Midbrain (tissue), 1 donor: ENCODE results near the gene NCAN.
"Not testable (repeated sequence)": the region's sequence is repeated elsewhere in the genome, so short reads cannot be mapped to it uniquely, and the experiment has no call there.

ENCODE experiments used
- DNase-seq: peaks from one replicate; lab custom pipeline; 2025; lab: John Stamatoyannopoulos, UW

NCAN gene

GRCh38 chr19:19211499-19212420 lies at the start of gene NCAN:
NCAN (plus strand) TSS chr19:19211958; CDS start chr19:19216954, 4,996 bp downstream.
- DNase-seq = peak; percentile 8

DNA sequence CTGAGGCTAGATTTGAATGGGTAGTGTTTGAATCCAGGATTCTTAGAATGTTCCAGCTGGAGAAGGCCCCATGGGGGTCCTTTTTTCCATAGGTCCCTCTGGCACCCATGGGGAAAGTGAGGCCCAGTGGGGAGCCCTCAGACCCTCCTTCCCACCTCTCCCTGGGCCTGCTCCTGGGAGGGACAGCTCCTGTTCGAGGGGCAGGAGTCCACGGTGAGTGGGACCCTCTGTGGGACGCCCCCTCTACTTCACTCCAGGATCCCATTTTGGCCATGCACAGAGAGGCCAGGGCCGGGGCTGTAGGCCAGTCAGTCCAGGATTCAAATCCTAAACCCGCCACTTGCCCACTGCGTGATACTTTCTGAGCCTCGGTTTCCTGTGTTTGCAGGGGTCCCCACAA lies 49.3 kb upstream of the NCAN start:
- DNase-seq = no peak

GRCh38 chr19:19165396-19165795 lies 46.4 kb upstream of the NCAN start:
- DNase-seq = no peak

DNA sequence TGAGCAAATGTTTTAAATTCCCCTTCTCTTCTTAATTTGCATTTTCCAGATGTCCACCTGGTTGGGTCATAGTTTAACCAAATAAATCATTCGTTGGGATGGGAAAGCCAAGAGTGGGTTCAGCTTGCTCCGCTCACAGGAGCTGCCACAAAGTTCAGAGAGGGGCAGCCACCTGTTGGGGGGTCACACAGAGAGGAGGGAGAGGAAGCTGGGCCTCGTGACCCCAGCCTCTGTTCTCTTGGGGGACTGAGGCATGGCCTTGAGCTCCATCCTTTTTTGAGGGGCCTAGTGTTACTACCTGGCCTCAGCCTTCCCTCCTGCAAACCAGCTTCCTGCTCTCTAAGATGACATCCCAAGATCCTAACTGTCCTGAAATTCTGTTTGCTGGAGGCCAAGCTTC lies 44.1 kb upstream of the NCAN start:
- no peak for DNase-seq

DNA sequence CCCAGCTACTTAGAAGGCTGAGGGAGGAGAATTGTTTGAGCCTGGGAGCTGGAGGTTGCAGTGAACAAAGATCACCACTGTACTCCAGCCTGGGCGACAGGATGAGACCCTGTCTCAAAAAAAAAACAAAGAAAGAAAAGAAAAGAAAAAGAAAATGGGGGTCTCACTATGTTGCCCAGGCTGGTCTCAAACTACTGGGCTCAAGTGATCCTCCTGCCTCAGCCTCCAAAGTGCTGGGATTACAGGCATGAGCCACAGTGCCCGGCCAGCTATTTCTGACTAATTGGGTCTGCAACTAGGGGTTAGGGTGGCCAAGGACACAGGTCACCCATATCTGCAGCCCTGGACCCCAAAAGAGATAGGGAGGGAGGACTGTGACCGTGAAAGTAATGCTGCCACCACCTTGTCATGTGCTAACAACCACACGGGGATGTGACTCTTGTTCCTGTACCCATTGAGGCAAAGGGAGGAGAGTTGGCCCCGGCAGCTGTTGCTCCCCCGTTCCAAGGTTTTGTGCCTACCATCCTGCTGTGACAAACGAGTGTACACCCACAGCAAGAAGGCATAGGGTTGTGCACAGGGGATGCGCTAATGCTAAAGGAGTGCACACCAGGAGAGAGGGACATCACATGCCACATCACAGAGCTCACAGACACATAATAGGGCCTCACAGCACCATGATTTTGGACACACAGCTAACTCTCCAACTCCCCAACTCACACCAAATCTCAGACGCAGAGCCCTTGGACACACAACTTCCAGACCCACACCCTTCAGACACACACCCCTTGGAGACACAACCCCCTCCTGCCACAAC lies 42.3 kb upstream of the NCAN start:
- DNase-seq = no peak

GRCh38 chr19:19170053-19170872 lies 41.5 kb upstream of the NCAN start, which contains the start of gene MEF2B:
MEF2B (minus strand) TSS chr19:19170263; CDS start chr19:19150735, 19,528 bp downstream.
- peak; percentile 9 for DNase-seq

DNA sequence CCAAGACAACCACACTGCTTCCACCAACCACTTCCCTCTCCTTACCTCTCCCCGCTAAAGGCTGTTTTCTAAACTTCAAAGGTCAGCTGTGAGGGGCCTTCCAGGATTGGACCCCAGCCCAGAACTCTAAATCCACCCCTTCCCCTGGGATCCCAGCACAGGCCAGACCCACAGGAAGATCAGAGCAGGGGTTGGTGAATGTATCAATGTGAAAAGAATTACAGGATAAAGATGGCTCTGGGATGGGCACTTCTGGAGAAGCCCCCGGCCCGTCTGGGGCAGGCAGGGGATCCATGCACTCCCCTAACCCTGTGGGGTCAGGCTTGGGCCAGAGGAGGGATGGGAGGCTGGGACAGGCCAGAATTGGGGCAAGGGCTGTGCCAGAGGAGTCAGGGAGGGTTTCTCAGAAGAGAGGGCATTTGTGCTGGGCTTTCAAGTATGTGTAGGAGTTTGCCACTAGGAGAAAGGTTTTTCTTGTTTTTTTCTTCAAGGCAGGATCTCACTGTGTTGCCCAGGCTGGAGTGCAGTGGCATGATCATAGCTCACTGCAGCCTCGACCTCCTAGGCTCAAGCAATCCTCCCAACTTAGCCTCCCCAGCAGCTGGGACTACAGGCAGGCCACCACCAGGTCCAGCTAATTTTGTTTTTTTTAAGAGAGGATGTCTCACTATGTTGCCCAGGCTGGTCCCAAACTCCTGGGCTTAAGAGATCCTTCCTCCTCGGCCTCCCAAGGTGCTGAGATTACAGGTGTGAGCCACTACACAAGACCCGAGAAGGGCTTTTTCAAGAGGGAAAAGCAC lies 40.7 kb upstream of the NCAN start:
- DNase-seq = no peak

GRCh38 chr19:19171821-19172532 lies 39.8 kb upstream of the NCAN start:
- DNase-seq = no peak

DNA sequence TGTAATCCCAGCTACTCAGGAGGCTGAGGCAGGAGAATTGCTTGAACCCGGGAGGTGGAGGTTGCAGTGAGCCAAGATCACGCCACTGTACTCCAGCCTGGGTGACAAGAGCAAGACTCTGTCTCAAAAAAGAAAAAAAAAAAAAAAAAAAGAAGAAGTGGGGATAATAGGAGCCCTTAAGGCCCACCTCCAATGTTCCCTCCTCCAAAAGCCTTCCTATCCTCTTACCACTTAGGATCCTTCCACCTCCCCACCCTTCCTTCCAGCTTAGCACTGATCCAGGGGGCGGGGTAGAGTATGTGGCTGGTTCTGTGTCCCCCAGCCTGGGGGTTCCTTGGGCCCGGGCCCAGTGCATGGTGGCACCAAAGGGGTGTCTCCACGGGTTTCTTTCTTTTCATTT lies 38.5 kb upstream of the NCAN start:
- DNase-seq = not testable (repeated sequence)

DNA sequence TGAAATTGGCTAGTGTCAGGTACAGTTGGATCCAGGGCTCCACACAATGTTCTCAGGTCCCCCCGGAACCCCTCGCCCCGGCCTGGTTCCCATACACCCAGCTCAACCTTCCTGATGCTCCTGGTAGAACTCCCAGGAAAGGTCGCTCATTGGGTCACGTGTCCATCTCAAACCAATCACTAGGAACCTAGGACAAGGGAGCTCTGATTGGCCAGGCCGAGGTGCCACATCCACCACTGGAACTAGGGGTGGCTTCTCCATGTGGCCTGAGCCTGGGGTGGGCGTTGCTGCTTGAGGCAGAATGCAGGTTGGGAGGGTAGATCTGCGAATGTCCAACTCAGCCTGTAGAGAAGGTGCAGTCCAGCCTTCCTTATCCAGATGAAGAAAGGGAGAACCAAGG lies 34.8 kb upstream of the NCAN start:
- DNase-seq = no peak

DNA sequence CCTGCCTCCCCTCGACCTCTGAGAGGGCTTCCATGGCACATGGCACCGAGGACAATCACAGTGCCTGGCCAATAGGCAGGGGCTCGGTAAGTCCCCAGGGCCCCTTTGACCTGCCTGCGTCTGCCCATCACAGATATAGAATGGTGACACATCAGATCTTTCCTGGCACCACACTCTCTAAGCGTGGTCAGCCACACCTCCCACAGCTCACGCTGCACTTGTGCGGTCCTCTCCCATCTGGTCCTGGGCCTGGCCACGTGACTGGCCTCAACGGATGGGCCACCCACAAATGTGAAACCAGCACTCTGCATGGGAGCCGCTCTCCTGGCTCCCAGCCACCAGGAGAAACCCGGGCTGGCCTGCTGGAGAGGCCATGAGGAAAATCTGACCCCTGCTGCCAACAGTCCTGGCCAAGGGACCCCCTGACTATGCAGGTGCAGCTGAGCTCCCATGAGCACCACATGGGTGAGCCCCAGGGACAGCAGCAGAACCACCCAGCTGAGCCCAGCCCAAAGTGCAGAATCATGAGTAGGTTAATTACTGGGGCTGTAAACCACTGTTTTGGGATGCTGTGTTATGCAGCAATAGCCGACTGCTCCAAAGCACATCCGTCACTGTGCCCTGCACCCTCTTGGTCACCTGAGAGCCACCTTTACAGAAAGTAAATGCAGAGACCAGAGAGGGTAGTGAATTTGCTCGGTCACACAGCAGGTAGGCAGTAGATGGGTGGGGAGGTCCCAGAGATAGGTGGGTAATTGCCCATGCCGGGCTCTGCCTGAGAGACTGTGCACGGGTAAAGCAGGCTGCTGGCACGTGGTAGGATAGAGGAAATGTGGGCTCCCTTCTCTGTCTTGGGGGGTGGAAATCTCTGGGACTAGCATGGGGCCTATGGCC lies 32.0 kb upstream of the NCAN start:
- DNase-seq = no peak

- no peak for DNase-seq
Observed at GRCh38 chr19:19181488-19181998, 30.2 kb upstream of the NCAN start.

- no peak for DNase-seq
Observed at GRCh38 chr19:19185853-19186740, 25.7 kb upstream of the NCAN start.

- DNase-seq = no peak
Observed at GRCh38 chr19:19186742-19187141, 25.0 kb upstream of the NCAN start.

- DNase-seq = no peak
Observed at GRCh38 chr19:19191768-19192077, 20.0 kb upstream of the NCAN start.

DNA sequence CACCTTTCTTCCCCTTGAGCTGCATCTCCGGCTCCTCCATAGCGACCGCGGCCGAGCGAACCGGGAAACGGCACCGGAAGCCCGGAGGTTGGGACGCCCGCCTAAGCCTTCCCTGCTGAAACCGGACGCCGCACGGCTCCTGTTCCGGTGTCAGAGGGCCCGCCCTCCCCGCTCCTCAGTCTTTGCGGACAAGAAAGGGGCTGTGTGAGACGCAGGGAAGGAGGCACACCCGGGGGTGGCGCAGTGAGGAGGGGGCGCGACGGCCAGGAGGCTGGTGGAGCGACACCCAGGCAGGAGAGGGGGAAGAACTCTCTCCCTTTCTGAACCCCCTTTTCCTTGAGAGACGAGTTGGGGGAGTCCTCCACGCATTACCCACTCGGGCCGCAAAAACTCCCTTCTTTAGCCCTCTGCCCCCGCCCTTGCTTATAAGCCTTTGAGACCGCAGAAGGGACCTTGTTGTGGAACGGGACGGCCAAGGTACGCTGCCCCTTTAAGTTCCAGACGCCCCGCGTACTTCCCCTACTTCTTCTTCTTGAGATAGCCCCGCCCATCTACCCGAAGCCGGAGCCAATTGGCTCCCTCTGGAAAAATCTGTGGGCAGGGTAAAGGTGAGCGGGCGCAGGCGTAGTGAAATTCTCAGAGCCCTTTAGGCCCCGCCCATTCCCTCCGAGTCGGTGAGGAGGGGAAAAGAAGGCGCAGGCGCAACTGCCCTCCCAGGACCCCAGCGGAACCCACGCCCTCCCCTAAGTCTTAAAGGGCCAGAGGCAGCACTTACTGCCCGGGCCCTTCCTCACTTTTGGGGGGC lies 19.5 kb upstream of the NCAN start, which contains the start of the genes BORCS8 and RFXANK:
Gene BORCS8, minus strand, starts transcription at position 75 of the 805 bp plus-strand sequence. Its CDS starts 35 bp downstream, at position 40.
Gene RFXANK, plus strand, starts transcription at position 181 of the 805 bp plus-strand sequence. CDS start 1,689 bp downstream, outside the sequence.
- peak; percentile 99 for DNase-seq

- no peak for DNase-seq
Observed at GRCh38 chr19:19192910-19193423, 18.8 kb upstream of the NCAN start.
